HG03135 (cell line): ENCODE data around the gene DNAH2.
"Not testable (repeated sequence)": the region's sequence is repeated elsewhere in the genome, so short reads cannot be mapped to it uniquely, and the experiment has no call there.

Experiments
- ATAC-seq: cut with Tn5 transposase; IDR thresholded peaks from one replicate; pipeline ENCODE4 v1.9.1; 2021; ENCODE audit warnings: mild to moderate bottlenecking, moderate library complexity; ENCODE audit not compliant: unreplicated experiment

The DNAH2 gene

GRCh38 chr17:7862692-7863437 lies 145.3 kb downstream of the DNAH2 start:
- no peak for ATAC-seq

GRCh38 chr17:7864384-7864783 lies 146.8 kb downstream of the DNAH2 start:
- not testable (repeated sequence) for ATAC-seq

- ATAC-seq = no peak
These were observed 147.6 kb downstream of the DNAH2 start for GRCh38 chr17:7864995-7865650.

GRCh38 chr17:7867881-7868329 lies 150.4 kb downstream of the DNAH2 start:
- ATAC-seq = no peak

- ATAC-seq = no peak
These were observed 155.5 kb downstream of the DNAH2 start for GRCh38 chr17:7873051-7873450.

- no peak for ATAC-seq
These were observed 158.3 kb downstream of the DNAH2 start for GRCh38 chr17:7875804-7876370.

GRCh38 chr17:7878234-7878633 lies 160.7 kb downstream of the DNAH2 start:
- ATAC-seq = no peak

GRCh38 chr17:7880076-7880868 lies 162.7 kb downstream of the DNAH2 start:
- no peak for ATAC-seq

GRCh38 chr17:7881276-7882054 lies 163.9 kb downstream of the DNAH2 start:
- ATAC-seq = no peak

- ATAC-seq = no peak
These were observed 164.5 kb downstream of the DNAH2 start for GRCh38 chr17:7882068-7882467.

GRCh38 chr17:7882629-7883028 lies 165.1 kb downstream of the DNAH2 start:
- no peak for ATAC-seq
